GM18868 (cell line): Measurements from ENCODE around the gene GNAO1.
"Not testable (repeated sequence)": the region's sequence is repeated elsewhere in the genome, so short reads cannot be mapped to it uniquely, and the experiment has no call there.

Experiments used
- ATAC-seq: cut with Tn5 transposase; IDR thresholded peaks from one replicate; pipeline ENCODE4 v1.9.1; 2021; ENCODE audit warnings: mild to moderate bottlenecking, moderate library complexity; ENCODE audit not compliant: unreplicated experiment

GNAO1 gene

GRCh38 chr16:56357241-56357764, 166.0 kb downstream of the GNAO1 start:
- no peak for ATAC-seq

GRCh38 chr16:56357765-56358322, 166.6 kb downstream of the GNAO1 start:
- ATAC-seq: no peak

GRCh38 chr16:56360117-56361008, 169.1 kb downstream of the GNAO1 start:
- no peak for ATAC-seq

GRCh38 chr16:56362057-56362655, 170.9 kb downstream of the GNAO1 start:
- ATAC-seq: no peak

- ATAC-seq: no peak
Observed at GRCh38 chr16:56362706-56363105, 171.4 kb downstream of the GNAO1 start.

- no peak for ATAC-seq
Observed at GRCh38 chr16:56363181-56363716, 172.0 kb downstream of the GNAO1 start.

- ATAC-seq: no peak
Observed at GRCh38 chr16:56363781-56364565, 172.7 kb downstream of the GNAO1 start.

GRCh38 chr16:56364865-56365264, 173.6 kb downstream of the GNAO1 start:
- ATAC-seq: no peak

- no peak for ATAC-seq
Observed at GRCh38 chr16:56365552-56365951, 174.3 kb downstream of the GNAO1 start.

- no peak for ATAC-seq
Observed at GRCh38 chr16:56366945-56367344, 175.7 kb downstream of the GNAO1 start.

GRCh38 chr16:56367764-56368163, 176.5 kb downstream of the GNAO1 start:
- no peak for ATAC-seq

- no peak for ATAC-seq
Observed at GRCh38 chr16:56368545-56368944, 177.3 kb downstream of the GNAO1 start.

- no peak for ATAC-seq
Observed at GRCh38 chr16:56369202-56369601, 177.9 kb downstream of the GNAO1 start.

- no peak for ATAC-seq
Observed at GRCh38 chr16:56370185-56370874, 179.0 kb downstream of the GNAO1 start.

GRCh38 chr16:56370875-56371659, 179.8 kb downstream of the GNAO1 start:
- no peak for ATAC-seq

GRCh38 chr16:56371660-56371937, 180.3 kb downstream of the GNAO1 start:
- ATAC-seq: no peak

- ATAC-seq: no peak
Observed at GRCh38 chr16:56372013-56372634, 180.8 kb downstream of the GNAO1 start.

- ATAC-seq: no peak
Observed at GRCh38 chr16:56373003-56373402, 181.7 kb downstream of the GNAO1 start.

GRCh38 chr16:56375792-56376191, 184.5 kb downstream of the GNAO1 start:
- ATAC-seq: not testable (repeated sequence)
